Loucy (cell line): Measurements from ENCODE around the gene ARHGAP6.

Source experiments
- H2AFZ ChIP-seq: fragments of 200-600 bp; sonication (generic); 2 replicates; pipeline ENCODE4 v1.6.0; 2016; ENCODE audit warnings: antibody characterized with exemption, mild to moderate bottlenecking, low read length, moderate library complexity
- H3F3A ChIP-seq: fragments of 200-600 bp; 2 replicates; pipeline ENCODE4 v1.6.0; 2016; ENCODE audit warnings: antibody characterized with exemption, low read depth, mild to moderate bottlenecking
- H3K27me3 ChIP-seq: fragments of 200-600 bp; sonication (generic); 2 replicates; pipeline ENCODE4 v1.6.1; 2014; ENCODE audit warnings: low read length, mild to moderate bottlenecking; ENCODE audit not compliant: insufficient read depth, poor library complexity, severe bottlenecking
- H3K36me3 ChIP-seq: fragments of 200-600 bp; sonication (generic); 2 replicates; pipeline ENCODE4 v1.6.1; 2016; ENCODE audit warnings: low read length; ENCODE audit not compliant: insufficient read depth
- H3K4me1 ChIP-seq: fragments of 200-600 bp; sonication (generic); 2 replicates; pipeline ENCODE4 v1.5.1; 2014; ENCODE audit warnings: low read length, mild to moderate bottlenecking; ENCODE audit not compliant: insufficient read depth, poor library complexity, severe bottlenecking
- H3K4me2 ChIP-seq: fragments of 200-600 bp; sonication (generic); 2 replicates; pipeline ENCODE4 v1.6.0; 2014; ENCODE audit warnings: antibody characterized with exemption, low read length, low read depth, mild to moderate bottlenecking; ENCODE audit not compliant: poor library complexity, severe bottlenecking
- H3K4me3 ChIP-seq: fragments of 200-600 bp; sonication (generic); 2 replicates; pipeline ENCODE4 v1.5.1; 2014; ENCODE audit warnings: low read length, mild to moderate bottlenecking, mixed read lengths; ENCODE audit not compliant: poor library complexity, severe bottlenecking
- H3K79me2 ChIP-seq: fragments of 200-600 bp; sonication (generic); 2 replicates; pipeline ENCODE4 v1.6.1; 2014; ENCODE audit warnings: low read length; ENCODE audit not compliant: insufficient read depth
- H3K9ac ChIP-seq: fragments of 200-600 bp; sonication (generic); 2 replicates; pipeline ENCODE4 v1.6.0; 2014; ENCODE audit warnings: mild to moderate bottlenecking, low read depth, low read length, moderate library complexity; ENCODE audit not compliant: poor library complexity, severe bottlenecking
- H3K9me2 ChIP-seq: fragments of 200-600 bp; sonication (generic); replicated peaks from 2 replicates; pipeline ENCODE4 v1.6.1; 2016; ENCODE audit warnings: low read depth, low read length, mixed read lengths
- H3K9me3 ChIP-seq: fragments of 200-600 bp; sonication (generic); 2 replicates; pipeline ENCODE4 v1.6.1; 2014; ENCODE audit warnings: mild to moderate bottlenecking, antibody characterized with exemption, low read length, low read depth; ENCODE audit not compliant: insufficient read depth
- H4K20me1 ChIP-seq: fragments of 200-600 bp; sonication (generic); 2 replicates; pipeline ENCODE4 v1.6.0; 2014; ENCODE audit warnings: antibody characterized with exemption, low read length, mild to moderate bottlenecking; ENCODE audit not compliant: insufficient read depth, poor library complexity, severe bottlenecking
- CTCF ChIP-seq: fragments of 200-600 bp; sonication (generic); conservative IDR thresholded peaks from 2 replicates; pipeline ENCODE4 v1.5.1; 2014; ENCODE audit warnings: mild to moderate bottlenecking, antibody characterized with exemption, low read length
- EZH2phosphoT487 ChIP-seq: fragments of 200-600 bp; IDR thresholded peaks from 2 replicates; pipeline ENCODE4 v1.6.1; 2018; ENCODE audit warnings: antibody characterized with exemption, mild to moderate bottlenecking, moderate library complexity, borderline replicate concordance

Gene ARHGAP6

GRCh38 chrX:11435568-11435967 lies 230.2 kb downstream of the ARHGAP6 start:
- no peaks in the 10 kb centered on the region for H4K20me1 ChIP-seq
- H3K36me3 ChIP-seq, result no peaks in the 10 kb centered on the region
- no peak for TF ChIP-seq EZH2phosphoT487
- no peak for TF ChIP-seq CTCF
- no peak overlapping the region for H2AFZ ChIP-seq
- H3K9me2 ChIP-seq, result no peaks in the 10 kb centered on the region
- H3K4me2 ChIP-seq, result no peak overlapping the region
- H3K4me3 ChIP-seq, result no peak overlapping the region
- H3K79me2 ChIP-seq, result no peaks in the 10 kb centered on the region
- H3K9me3 ChIP-seq, result no peaks in the 10 kb centered on the region
- peaks cover 4% of the 10 kb centered on the region for H3K4me1 ChIP-seq
- no peaks in the 10 kb centered on the region for H3F3A ChIP-seq
- H3K27me3 ChIP-seq, result no peaks in the 10 kb centered on the region
- no peak overlapping the region for H3K9ac ChIP-seq

GRCh38 chrX:11434607-11435006 lies 231.1 kb downstream of the ARHGAP6 start:
- no peaks in the 10 kb centered on the region for H3K36me3 ChIP-seq
- H3F3A ChIP-seq, result no peaks in the 10 kb centered on the region
- H2AFZ ChIP-seq, result no peak overlapping the region
- no peaks in the 10 kb centered on the region for H4K20me1 ChIP-seq
- no peaks in the 10 kb centered on the region for H3K9me3 ChIP-seq
- TF ChIP-seq CTCF (no peak), EZH2phosphoT487 (no peak)
- no peak overlapping the region for H3K4me2 ChIP-seq
- H3K27me3 ChIP-seq, result no peaks in the 10 kb centered on the region
- no peak overlapping the region for H3K9ac ChIP-seq
- H3K79me2 ChIP-seq, result no peaks in the 10 kb centered on the region
- H3K4me1 ChIP-seq, result peaks cover 4% of the 10 kb centered on the region
- no peaks in the 10 kb centered on the region for H3K9me2 ChIP-seq
- H3K4me3 ChIP-seq, result no peak overlapping the region

GRCh38 chrX:11431786-11432185 lies 233.9 kb downstream of the ARHGAP6 start:
- Histone ChIP-seq H3K4me2 (no peak overlapping the region), H4K20me1 (no peaks in the 10 kb centered on the region), H3K27me3 (no peaks in the 10 kb centered on the region), H2AFZ (no peak overlapping the region), H3K4me1 (no peaks in the 10 kb centered on the region), H3K9me3 (no peaks in the 10 kb centered on the region), H3K36me3 (no peaks in the 10 kb centered on the region), H3F3A (no peaks in the 10 kb centered on the region), H3K79me2 (no peaks in the 10 kb centered on the region), H3K4me3 (no peak overlapping the region), H3K9me2 (no peaks in the 10 kb centered on the region), H3K9ac (no peak overlapping the region)
- TF ChIP-seq EZH2phosphoT487, result no peak
- no peak for TF ChIP-seq CTCF
